OCI-LY7 (cell line): Measurements from ENCODE around the gene TBC1D1. TPM values are rescaled to one million over a fixed set of nuclear protein-coding genes. Genes with fewer than 3 reads are reported as not detected.

Source experiments
- BruUV-seq: library from RNA; stranded (reverse); fragments of 400-500 nt; replicated peaks from 2 replicates; lab custom pipeline; 2021; lab: Mats Ljungman, UMichigan
- CTCF ChIA-PET: fragments of 300-600 bp; sonication (Branson Sonifier 250); formaldehyde crosslinking; loops from one replicate; lab custom pipeline; 2022; ENCODE audit warnings: antibody characterized with exemption; ENCODE audit not compliant: unreplicated experiment; lab: Charles Lee
- POLR2A ChIA-PET: fragments of 300-600 bp; sonication (Branson Sonifier 250); formaldehyde crosslinking; loops from one replicate; lab custom pipeline; 2022; ENCODE audit warnings: antibody characterized with exemption; lab: Charles Lee
- DNase-seq: peaks from one replicate; pipeline ENCODE4 v3.0.0-alpha.2; 2015; ENCODE audit warnings: low spot score
- H2AFZ ChIP-seq: fragments of 200-600 bp; sonication (generic), shearing (Covaris generic); 2 replicates; pipeline ENCODE4 v1.6.1; 2014; ENCODE audit warnings: mild to moderate bottlenecking, antibody characterized with exemption, low read length, moderate library complexity
- H3K27ac ChIP-seq: fragments of 200-600 bp; sonication (generic); 2 replicates; pipeline ENCODE4 v1.5.1; 2014; ENCODE audit warnings: mixed run types, low read depth, mild to moderate bottlenecking, moderate library complexity, low read length, inconsistent platforms; ENCODE audit not compliant: poor library complexity, severe bottlenecking
- H3K36me3 ChIP-seq: fragments of 200-600 bp; sonication (generic); 2 replicates; pipeline ENCODE4 v1.6.1; 2014; ENCODE audit warnings: mild to moderate bottlenecking, antibody characterized with exemption, low read length, moderate library complexity, mixed read lengths; ENCODE audit not compliant: insufficient read depth
- H3K4me1 ChIP-seq: fragments of 200-600 bp; sonication (generic); 2 replicates; pipeline ENCODE4 v1.5.1; 2014; ENCODE audit warnings: mild to moderate bottlenecking, low read length; ENCODE audit not compliant: insufficient read depth, poor library complexity, severe bottlenecking
- H3K4me2 ChIP-seq: fragments of 200-600 bp; sonication (generic); 2 replicates; pipeline ENCODE4 v1.6.1; 2014; ENCODE audit warnings: mild to moderate bottlenecking, low read length
- H3K4me3 ChIP-seq: fragments of 200-600 bp; sonication (generic); 2 replicates; pipeline ENCODE4 v1.5.1; 2014; ENCODE audit warnings: mild to moderate bottlenecking, low read depth, low read length; ENCODE audit not compliant: poor library complexity, severe bottlenecking
- H3K79me2 ChIP-seq: fragments of 200-600 bp; sonication (generic); 2 replicates; pipeline ENCODE4 v1.6.1; 2016; ENCODE audit warnings: low read depth, mild to moderate bottlenecking, low read length, moderate library complexity, mixed read lengths; ENCODE audit not compliant: insufficient read depth
- H3K9me2 ChIP-seq: fragments of 200-600 bp; sonication (generic); 2 replicates; pipeline ENCODE4 v1.6.1; 2016; ENCODE audit warnings: mild to moderate bottlenecking, low read length, mixed read lengths; ENCODE audit not compliant: insufficient read depth
- H3K9me3 ChIP-seq: fragments of 200-600 bp; sonication (generic); 2 replicates; pipeline ENCODE4 v1.6.1; 2014; ENCODE audit warnings: mild to moderate bottlenecking, mixed run types, low read length, mixed read lengths
- H4K20me1 ChIP-seq: fragments of 200-600 bp; sonication (generic); 2 replicates; pipeline ENCODE4 v1.6.1; 2014; ENCODE audit warnings: mild to moderate bottlenecking, antibody characterized with exemption, low read length, moderate library complexity, mixed read lengths; ENCODE audit not compliant: insufficient read depth
- EZH2phosphoT487 ChIP-seq: fragments of 200-600 bp; sonication (generic); IDR thresholded peaks from 2 replicates; pipeline ENCODE4 v1.6.1; 2018; ENCODE audit warnings: low read depth, borderline replicate concordance, mild to moderate bottlenecking, mixed run types, antibody characterized with exemption, low read length, moderate library complexity, mixed read lengths
- intact Hi-C: fragments of 100-400 bp; cut with micrococcal nuclease; formaldehyde crosslinking; loops from one replicate; pipeline ENCODE4 v1.10.0; 2022; ENCODE audit not compliant: unreplicated experiment
- total RNA-seq, 2 experiments: library from RNA; depleted of rRNA in 1 of 2; stranded (reverse); fragments of >200 nt in 1 of 2; shearing (Covaris generic) in 1 of 2; gene quantifications; 2 replicates each; pipeline ENCODE4 v1.2.3, GENCODE V29; 2014 to 2022
- TF ChIP-seq, protein P1 (sequence below): fragments of 200-600 bp; sonication (generic); conservative IDR thresholded peaks from 2 replicates; pipeline ENCODE4 v1.5.1; 2014; ENCODE audit warnings: mild to moderate bottlenecking, antibody characterized with exemption, low read length, moderate library complexity, mixed read lengths

The TBC1D1 gene
- total RNA-seq, 2 experiments from 2014 or later: 539 to 545 TPM

GRCh38 chr4:37988670-37989069 lies 97.8 kb downstream of the TBC1D1 start:
- Histone ChIP-seq H3K27ac (peak overlapping the region; percentile 98), H3K36me3 (peaks cover 70% of the 10 kb centered on the region), H2AFZ (no peak overlapping the region), H3K4me3 (peak overlapping the region; percentile 58), H3K9me2 (no peaks in the 10 kb centered on the region), H3K4me1 (peaks cover 94% of the 10 kb centered on the region), H3K79me2 (peaks cover 98% of the 10 kb centered on the region), H3K9me3 (no peaks in the 10 kb centered on the region; the same call in 1 of the 2 replicates), H3K4me2 (peak overlapping the region; percentile 76), H4K20me1 (no peaks in the 10 kb centered on the region; the same call in none of the 2 replicates)
- DNase-seq: no peak
- ChIA-PET CTCF (interaction anchor here (0.7 to 1.0 kb wide), 2 partner anchors 10 to 21 kb away, joined by 3 read pairs; no protein-coding TSS in a partner anchor), POLR2A (interaction anchor here (0.6 to 7.4 kb wide), 6 partner anchors 8 to 140 kb away, joined by 3 to 105 read pairs (median 4); no protein-coding TSS in a partner anchor)
- no TSS peak for BruUV-seq
- intact Hi-C loops: loop anchor here (10.0 kb wide), 1 partner anchor 776 kb away; no protein-coding TSS in a partner anchor
- no peak for TF ChIP-seq EZH2phosphoT487

DNA sequence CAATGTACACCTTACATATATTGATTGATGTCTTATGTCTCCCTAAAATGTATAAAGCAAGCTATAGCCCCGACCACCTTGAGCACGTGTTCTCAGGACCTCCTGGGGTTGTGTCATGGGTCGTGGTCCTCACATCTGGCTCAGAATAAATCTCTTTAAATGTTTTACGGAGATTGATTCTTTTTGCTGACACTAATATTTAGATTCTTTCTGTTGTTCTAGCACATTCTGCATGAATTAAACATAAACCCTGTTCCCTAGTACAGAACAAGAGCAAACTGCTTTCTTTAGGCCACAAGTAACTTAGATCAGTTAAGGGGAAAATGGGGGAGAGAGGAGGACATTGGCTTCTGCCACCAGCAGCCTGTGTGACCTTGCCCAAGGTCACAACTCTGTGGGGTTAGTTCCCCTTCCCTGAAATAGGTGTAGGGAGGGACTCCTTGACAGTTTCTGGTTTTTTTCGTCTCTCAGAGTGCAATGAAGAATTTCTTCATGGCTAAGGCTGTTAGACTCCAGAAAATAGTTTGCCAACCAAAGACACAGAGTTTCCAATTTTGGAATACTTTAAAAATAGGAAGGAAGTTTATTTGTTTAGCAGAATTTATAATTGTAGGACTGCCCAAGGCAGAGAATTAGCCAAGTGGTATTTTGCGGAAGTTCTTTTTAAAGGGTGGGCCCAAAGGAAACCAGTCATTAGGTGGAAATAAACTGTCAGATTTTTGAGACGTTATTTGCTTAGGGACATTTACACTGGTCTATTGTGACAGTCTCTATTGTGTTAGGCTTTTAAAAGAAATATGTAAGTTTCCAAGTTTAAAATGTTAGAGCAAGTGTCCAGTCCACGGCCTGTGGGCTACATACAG lies 98.7 kb downstream of the TBC1D1 start:
- Histone ChIP-seq H2AFZ (no peak overlapping the region), H3K9me2 (no peaks in the 10 kb centered on the region), H3K36me3 (peaks cover 61% of the 10 kb centered on the region), H3K4me3 (peak overlapping the region; percentile 58), H3K4me2 (peak overlapping the region; percentile 76), H3K4me1 (peaks cover 95% of the 10 kb centered on the region), H4K20me1 (no peaks in the 10 kb centered on the region; the same call in 1 of the 2 replicates), H3K9me3 (no peaks in the 10 kb centered on the region), H3K27ac (peak overlapping the region; percentile 98), H3K79me2 (peaks cover 98% of the 10 kb centered on the region)
- ChIA-PET CTCF (no interaction called here), POLR2A (interaction anchor here (0.8 to 7.4 kb wide), 5 partner anchors 9 to 57 kb away, joined by 3 to 105 read pairs (median 3); no protein-coding TSS in a partner anchor)
- no TSS peak for BruUV-seq
- intact Hi-C loops: loop anchor here (1.0 to 10.0 kb wide), 4 partner anchors 10 to 1175 kb away; partner anchors contain the start of gene TMEM156
- TF ChIP-seq, protein P1, sequence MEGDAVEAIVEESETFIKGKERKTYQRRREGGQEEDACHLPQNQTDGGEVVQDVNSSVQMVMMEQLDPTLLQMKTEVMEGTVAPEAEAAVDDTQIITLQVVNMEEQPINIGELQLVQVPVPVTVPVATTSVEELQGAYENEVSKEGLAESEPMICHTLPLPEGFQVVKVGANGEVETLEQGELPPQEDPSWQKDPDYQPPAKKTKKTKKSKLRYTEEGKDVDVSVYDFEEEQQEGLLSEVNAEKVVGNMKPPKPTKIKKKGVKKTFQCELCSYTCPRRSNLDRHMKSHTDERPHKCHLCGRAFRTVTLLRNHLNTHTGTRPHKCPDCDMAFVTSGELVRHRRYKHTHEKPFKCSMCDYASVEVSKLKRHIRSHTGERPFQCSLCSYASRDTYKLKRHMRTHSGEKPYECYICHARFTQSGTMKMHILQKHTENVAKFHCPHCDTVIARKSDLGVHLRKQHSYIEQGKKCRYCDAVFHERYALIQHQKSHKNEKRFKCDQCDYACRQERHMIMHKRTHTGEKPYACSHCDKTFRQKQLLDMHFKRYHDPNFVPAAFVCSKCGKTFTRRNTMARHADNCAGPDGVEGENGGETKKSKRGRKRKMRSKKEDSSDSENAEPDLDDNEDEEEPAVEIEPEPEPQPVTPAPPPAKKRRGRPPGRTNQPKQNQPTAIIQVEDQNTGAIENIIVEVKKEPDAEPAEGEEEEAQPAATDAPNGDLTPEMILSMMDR: no peak
- no peak for TF ChIP-seq EZH2phosphoT487
- DNase-seq: peak; percentile 84

GRCh38 chr4:37990731-37991245 lies 99.9 kb downstream of the TBC1D1 start:
- BruUV-seq: no TSS peak
- no peak for TF ChIP-seq EZH2phosphoT487
- TF ChIP-seq, protein P1: no peak
- H3K36me3 ChIP-seq: peaks cover 60% of the 10 kb centered on the region
- ChIA-PET CTCF (interaction anchor here (0.5 to 1.1 kb wide), 5 partner anchors 12 to 146 kb away, joined by 3 to 4 read pairs (median 3); no protein-coding TSS in a partner anchor), POLR2A (interaction anchor here (0.6 to 7.4 kb wide), 7 partner anchors 9 to 304 kb away, joined by 3 to 105 read pairs (median 3); partner anchors contain the start of gene RELL1)
- peak overlapping the region; percentile 76 for H3K4me2 ChIP-seq
- no peaks in the 10 kb centered on the region; the same call in 1 of the 2 replicates for H4K20me1 ChIP-seq
- H2AFZ ChIP-seq: no peak overlapping the region
- H3K27ac ChIP-seq: peak overlapping the region; percentile 98
- no peaks in the 10 kb centered on the region for H3K9me2 ChIP-seq
- no peaks in the 10 kb centered on the region for H3K9me3 ChIP-seq
- peak overlapping the region; percentile 58 for H3K4me3 ChIP-seq
- peak; percentile 77 for DNase-seq
- intact Hi-C loops: loop anchor here (1.0 to 10.0 kb wide), 3 partner anchors 11 to 1174 kb away; partner anchors contain the start of gene TMEM156
- H3K4me1 ChIP-seq: peaks cover 98% of the 10 kb centered on the region
- H3K79me2 ChIP-seq: peaks cover 98% of the 10 kb centered on the region
